Fibroblast of lung (primary cell): ENCODE measurements around the gene SNX14. TPM values are rescaled to one million over a fixed set of nuclear protein-coding genes. Genes with fewer than 3 reads are reported as not detected.

Experiments
- DNase-seq, 2 donors: peaks; one replicate each; pipeline versions ENCODE4 v3.0.0 to v3.0.0-alpha.2; 2010; ENCODE audit warnings: low read depth in 2 of 2
- H2AFZ ChIP-seq: 2 replicates; pipeline ENCODE4 v1.5.1; 2012; ENCODE audit warnings: low read length, control low read depth, inconsistent platforms
- H3K27ac ChIP-seq: 2 replicates; pipeline ENCODE4 v1.5.1; 2011; ENCODE audit warnings: low read length, control low read depth; ENCODE audit not compliant: insufficient read depth
- H3K27me3 ChIP-seq: 2 replicates; pipeline ENCODE4 v1.5.1; 2011; ENCODE audit warnings: mild to moderate bottlenecking, low read length; ENCODE audit not compliant: control insufficient read depth, insufficient read depth
- H3K36me3 ChIP-seq: 2 replicates; pipeline ENCODE4 v1.5.1; 2011; ENCODE audit warnings: low read length; ENCODE audit not compliant: control insufficient read depth, insufficient read depth
- H3K4me1 ChIP-seq: 2 replicates; pipeline ENCODE4 v1.5.1; 2011; ENCODE audit warnings: low read length; ENCODE audit not compliant: control insufficient read depth, insufficient read depth; ENCODE audit errors: extremely low read depth
- H3K4me2 ChIP-seq: 2 replicates; pipeline ENCODE4 v1.5.1; 2011; ENCODE audit warnings: low read length, control low read depth; ENCODE audit not compliant: insufficient read depth; ENCODE audit errors: extremely low read depth
- H3K4me3 ChIP-seq, 4 experiments: fragments of 200-600 bp in 1 of 4; sonication (generic) in 1 of 4; replicated peaks in 1 of 4; 2 replicates each; pipeline ENCODE4 v1.5.1; 2011 to 2016; ENCODE audit warnings: low read length in 4 of 4, low read depth in 3 of 4, mild to moderate bottlenecking in 3 of 4, control low read depth in 2 of 4, inconsistent platforms in 1 of 4, mixed read lengths in 1 of 4; ENCODE audit not compliant: insufficient read depth in 1 of 4; ENCODE audit errors: control extremely low read depth in 1 of 4
- H3K79me2 ChIP-seq: 2 replicates; pipeline ENCODE4 v1.5.1; 2012; ENCODE audit warnings: mild to moderate bottlenecking, low read length, inconsistent platforms; ENCODE audit not compliant: control insufficient read depth, insufficient read depth
- H3K9ac ChIP-seq: 2 replicates; pipeline ENCODE4 v1.5.1; 2011; ENCODE audit warnings: mild to moderate bottlenecking, low read length, control low read depth; ENCODE audit not compliant: insufficient read depth
- H3K9me3 ChIP-seq: 2 replicates; pipeline ENCODE4 v1.5.1; 2012; ENCODE audit warnings: low read depth, low read length; ENCODE audit not compliant: control insufficient read depth, insufficient read depth
- H4K20me1 ChIP-seq: 2 replicates; pipeline ENCODE4 v1.5.1; 2011; ENCODE audit warnings: low read length; ENCODE audit not compliant: control insufficient read depth, insufficient read depth; ENCODE audit errors: extremely low read depth
- EZH2 ChIP-seq: IDR thresholded peaks from 2 replicates; pipeline ENCODE4 v1.5.1; 2012; ENCODE audit warnings: low read length, control low read depth, mild to moderate bottlenecking; ENCODE audit errors: missing control alignments
- polyA plus RNA-seq, 2 donors: library from polyadenylated mRNA; depleted of rRNA in 1 of 2; stranded (reverse) in 1 of 2; unstranded in 1 of 2; fragments of >200 nt; gene quantifications; 2 replicates each; pipeline ENCODE4 v1.2.1, GENCODE V29; 2011 to 2012; ENCODE audit warnings: missing spikeins in 1 of 2
- total RNA-seq: library from RNA; depleted of rRNA; stranded (reverse); fragments of >200 nt; gene quantifications from 2 replicates; pipeline ENCODE4 v1.2.1, GENCODE V29; 2014
- TF ChIP-seq, protein P1 (sequence below), 2 donors: IDR thresholded peaks in 1 of 2; conservative IDR thresholded peaks in 1 of 2; 1 replicate in 1 of 2; 2 replicates in 1 of 2; pipeline ENCODE4 v1.5.1; 2011 to 2012; ENCODE audit warnings: low read length in 2 of 2, control low read depth in 1 of 2, inconsistent platforms in 1 of 2, low read depth in 1 of 2, mild to moderate bottlenecking in 1 of 2

The SNX14 gene
- total and polyA plus RNA-seq, 2 donors (not counting 1 experiment from before 2014, with no cell fraction given) = 79.7 to 182 TPM

DNA sequence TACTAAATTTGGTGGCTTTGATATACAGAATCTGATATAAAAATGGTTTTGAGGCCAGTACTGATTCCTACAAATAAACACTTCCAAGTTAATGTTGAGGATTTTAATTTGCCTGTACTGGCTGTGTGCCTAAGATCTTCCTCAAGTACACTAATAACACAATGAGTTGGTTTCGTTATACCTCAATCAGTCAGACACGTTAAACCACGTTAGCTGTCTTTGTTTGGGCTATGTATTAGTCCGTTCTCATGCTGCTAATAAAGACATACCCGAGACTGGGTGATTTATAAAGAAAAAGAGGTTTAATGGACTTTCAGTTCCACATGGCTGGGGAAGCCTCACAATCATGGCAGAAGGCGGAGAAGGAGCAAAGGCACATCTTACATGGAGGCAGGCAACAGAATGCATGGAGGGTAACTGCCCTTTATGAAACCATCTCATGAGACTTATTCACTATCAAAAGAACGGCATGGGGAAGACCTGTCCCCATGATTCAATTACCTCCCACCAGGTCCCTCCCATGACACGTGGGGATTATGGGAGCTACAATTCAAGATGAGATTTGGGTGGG, 97.6 kb downstream of the SNX14 start:
- peaks cover 13% of the 10 kb centered on the region for H3K36me3 ChIP-seq
- H3K27me3 ChIP-seq = no peaks in the 10 kb centered on the region
- TF ChIP-seq, protein P1, sequence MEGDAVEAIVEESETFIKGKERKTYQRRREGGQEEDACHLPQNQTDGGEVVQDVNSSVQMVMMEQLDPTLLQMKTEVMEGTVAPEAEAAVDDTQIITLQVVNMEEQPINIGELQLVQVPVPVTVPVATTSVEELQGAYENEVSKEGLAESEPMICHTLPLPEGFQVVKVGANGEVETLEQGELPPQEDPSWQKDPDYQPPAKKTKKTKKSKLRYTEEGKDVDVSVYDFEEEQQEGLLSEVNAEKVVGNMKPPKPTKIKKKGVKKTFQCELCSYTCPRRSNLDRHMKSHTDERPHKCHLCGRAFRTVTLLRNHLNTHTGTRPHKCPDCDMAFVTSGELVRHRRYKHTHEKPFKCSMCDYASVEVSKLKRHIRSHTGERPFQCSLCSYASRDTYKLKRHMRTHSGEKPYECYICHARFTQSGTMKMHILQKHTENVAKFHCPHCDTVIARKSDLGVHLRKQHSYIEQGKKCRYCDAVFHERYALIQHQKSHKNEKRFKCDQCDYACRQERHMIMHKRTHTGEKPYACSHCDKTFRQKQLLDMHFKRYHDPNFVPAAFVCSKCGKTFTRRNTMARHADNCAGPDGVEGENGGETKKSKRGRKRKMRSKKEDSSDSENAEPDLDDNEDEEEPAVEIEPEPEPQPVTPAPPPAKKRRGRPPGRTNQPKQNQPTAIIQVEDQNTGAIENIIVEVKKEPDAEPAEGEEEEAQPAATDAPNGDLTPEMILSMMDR (conservative IDR thresholded peaks at IDR 0.05 in 1 of 2, IDR thresholded peaks at IDR 0.05 in 1 of 2; ENCODE audit: low read depth in 1 of 2, low read length in 2 of 2) = no peak
- no peak for TF ChIP-seq EZH2
- H4K20me1 ChIP-seq = no peaks in the 10 kb centered on the region
- no peak overlapping the region for H3K9ac ChIP-seq
- H3K79me2 ChIP-seq = no peaks in the 10 kb centered on the region
- H3K4me1 ChIP-seq = no peaks in the 10 kb centered on the region
- H3K4me3 ChIP-seq = no peak overlapping the region
- H2AFZ ChIP-seq = no peak overlapping the region
- no peak overlapping the region for H3K4me2 ChIP-seq
- no peak for DNase-seq
- no peak overlapping the region for H3K27ac ChIP-seq
- H3K9me3 ChIP-seq = no peaks in the 10 kb centered on the region

DNA sequence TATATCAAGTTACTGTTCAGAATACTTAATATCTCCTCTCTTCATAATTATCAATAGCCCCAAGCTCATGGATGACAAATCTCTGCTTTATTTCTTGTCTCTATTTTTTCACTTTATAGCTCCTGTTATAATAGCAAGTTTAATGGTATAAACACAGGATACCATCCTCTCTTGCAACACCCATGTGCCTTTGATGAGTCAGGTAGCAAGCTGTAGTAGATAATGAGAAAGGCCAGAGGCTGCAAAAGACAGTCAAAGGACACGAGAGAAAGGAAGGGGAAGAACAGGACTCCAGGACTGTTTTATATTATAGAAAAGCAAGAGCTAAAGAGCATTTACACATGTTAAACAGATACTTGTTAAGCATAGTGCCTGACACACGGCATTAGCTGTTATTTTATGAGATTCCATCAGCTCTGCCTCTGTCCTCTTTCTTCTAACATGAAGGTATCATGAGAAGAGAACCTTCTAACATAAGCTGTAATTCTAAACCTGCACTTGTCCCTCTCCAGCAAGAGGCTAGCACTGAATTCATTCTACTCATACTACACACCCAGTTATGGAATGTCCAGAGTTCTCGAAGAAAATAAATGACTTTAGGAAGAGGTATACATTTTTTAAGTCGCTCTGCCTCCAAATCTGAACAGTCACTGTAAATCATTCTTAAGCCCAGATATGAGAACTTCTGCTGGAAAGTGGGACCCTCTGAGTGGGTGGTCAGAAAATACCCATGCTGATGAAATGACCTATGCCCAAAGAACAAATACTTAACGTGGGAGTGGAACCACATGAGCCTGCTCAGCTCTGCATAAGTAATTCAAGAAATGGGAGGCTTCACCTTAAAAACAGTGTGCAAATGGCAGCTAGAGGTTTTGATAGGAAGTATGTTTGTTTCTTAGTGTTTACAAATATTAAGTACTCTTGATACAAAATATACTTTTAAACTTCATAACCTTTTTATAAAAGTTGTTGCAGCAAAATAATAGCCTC, 98.8 kb downstream of the SNX14 start:
- H3K9ac ChIP-seq = no peak overlapping the region
- no peaks in the 10 kb centered on the region for H3K4me1 ChIP-seq
- peaks cover 13% of the 10 kb centered on the region for H3K36me3 ChIP-seq
- H4K20me1 ChIP-seq = no peaks in the 10 kb centered on the region
- no peak overlapping the region for H2AFZ ChIP-seq
- H3K9me3 ChIP-seq = no peaks in the 10 kb centered on the region
- no peaks in the 10 kb centered on the region for H3K27me3 ChIP-seq
- TF ChIP-seq EZH2 = no peak
- TF ChIP-seq, protein P1 (conservative IDR thresholded peaks at IDR 0.05 in 1 of 2, IDR thresholded peaks at IDR 0.05 in 1 of 2; ENCODE audit: low read depth in 1 of 2, low read length in 2 of 2) = no peak
- H3K27ac ChIP-seq = no peak overlapping the region
- H3K4me2 ChIP-seq = no peak overlapping the region
- no peaks in the 10 kb centered on the region for H3K79me2 ChIP-seq
- H3K4me3 ChIP-seq = no peak overlapping the region
- DNase-seq = peak; percentile 19 to 72

DNA sequence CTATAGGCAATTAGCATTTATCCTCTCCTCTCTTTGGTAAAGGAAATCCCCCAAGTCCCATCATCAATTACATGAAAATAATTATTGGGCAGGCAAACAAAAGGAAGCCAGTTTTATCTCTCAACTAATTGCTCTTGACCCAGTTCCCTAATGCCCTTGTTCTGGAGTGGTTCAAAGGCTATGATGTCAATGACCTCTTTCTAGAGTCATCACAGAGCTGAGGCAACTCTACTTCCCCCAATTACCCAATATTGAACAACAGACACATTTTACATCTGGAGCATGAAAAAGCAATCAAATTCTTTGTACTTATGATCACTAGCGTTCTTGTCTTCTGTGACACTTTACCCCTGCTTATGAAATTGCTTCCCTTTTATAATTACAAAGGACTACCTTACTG, 100.3 kb downstream of the SNX14 start:
- H3K9ac ChIP-seq = no peak overlapping the region
- H3K9me3 ChIP-seq = no peaks in the 10 kb centered on the region
- peaks cover 18% of the 10 kb centered on the region for H3K36me3 ChIP-seq
- H2AFZ ChIP-seq = no peak overlapping the region
- no peaks in the 10 kb centered on the region for H3K27me3 ChIP-seq
- no peaks in the 10 kb centered on the region for H3K4me1 ChIP-seq
- no peak for DNase-seq
- no peak overlapping the region for H3K4me2 ChIP-seq
- H4K20me1 ChIP-seq = no peaks in the 10 kb centered on the region
- no peak overlapping the region for H3K4me3 ChIP-seq
- H3K79me2 ChIP-seq = no peaks in the 10 kb centered on the region
- TF ChIP-seq, protein P1 (conservative IDR thresholded peaks at IDR 0.05 in 1 of 2, IDR thresholded peaks at IDR 0.05 in 1 of 2; ENCODE audit: low read depth in 1 of 2, low read length in 2 of 2) = no peak
- TF ChIP-seq EZH2 = no peak
- no peak overlapping the region for H3K27ac ChIP-seq
